H9 (cell line): ENCODE data around the gene PHF21A. TPM values are rescaled to one million over a fixed set of nuclear protein-coding genes. Genes with fewer than 3 reads are reported as not detected.

Experiments
- DNase-seq: peaks from one replicate; pipeline ENCODE4 v3.0.0-alpha.2; 2017
- H2AFZ ChIP-seq: one replicate; pipeline ENCODE4 v1.6.1; 2013; ENCODE audit warnings: mild to moderate bottlenecking, low read length, control low read depth, moderate library complexity
- H2AK5ac ChIP-seq: 2 replicates; pipeline ENCODE4 v1.6.1; 2013; ENCODE audit warnings: low read length, control low read depth, mixed read lengths; ENCODE audit not compliant: insufficient read length
- H2BK120ac ChIP-seq: one replicate; pipeline ENCODE4 v1.6.1; 2013; ENCODE audit warnings: low read depth, mild to moderate bottlenecking, low read length, control low read depth, inconsistent platforms; ENCODE audit not compliant: poor library complexity, severe bottlenecking
- H2BK12ac ChIP-seq: 2 replicates; pipeline ENCODE4 v1.6.1; 2013; ENCODE audit warnings: low read length, control low read depth, mixed read lengths, low read depth; ENCODE audit not compliant: insufficient read length
- H2BK15ac ChIP-seq: 2 replicates; pipeline ENCODE4 v1.6.1; 2013; ENCODE audit warnings: low read depth, low read length, control low read depth
- H2BK20ac ChIP-seq: one replicate; pipeline ENCODE4 v1.6.1; 2013; ENCODE audit warnings: low read depth, mild to moderate bottlenecking, low read length, control low read depth, inconsistent platforms; ENCODE audit not compliant: poor library complexity, severe bottlenecking
- H2BK5ac ChIP-seq: 2 replicates; pipeline ENCODE4 v1.6.1; 2013; ENCODE audit warnings: low read length, control low read depth, mixed read lengths; ENCODE audit not compliant: insufficient read length
- H3K14ac ChIP-seq: 2 replicates; pipeline ENCODE4 v1.6.1; 2013; ENCODE audit warnings: low read length, control low read depth; ENCODE audit not compliant: insufficient read depth
- H3K18ac ChIP-seq: 2 replicates; pipeline ENCODE4 v1.6.1; 2013; ENCODE audit warnings: low read depth, mild to moderate bottlenecking, mixed read lengths, low read length, control low read depth; ENCODE audit not compliant: insufficient read length
- H3K23ac ChIP-seq: 2 replicates; pipeline ENCODE4 v1.6.1; 2013; ENCODE audit warnings: low read length, control low read depth, mixed read lengths, low read depth; ENCODE audit not compliant: insufficient read length
- H3K23me2 ChIP-seq: 2 replicates; pipeline ENCODE4 v1.6.1; 2013; ENCODE audit warnings: low read depth, mild to moderate bottlenecking, mixed read lengths, low read length, control low read depth; ENCODE audit not compliant: insufficient read length, poor library complexity, severe bottlenecking
- H3K27ac ChIP-seq: 2 replicates; pipeline ENCODE4 v1.5.1; 2013; ENCODE audit warnings: low read length, control low read depth, mixed read lengths, low read depth; ENCODE audit not compliant: insufficient read length
- H3K27me3 ChIP-seq: 2 replicates; pipeline ENCODE4 v1.6.1; 2013; ENCODE audit warnings: low read length, control low read depth, inconsistent platforms; ENCODE audit not compliant: insufficient read depth
- H3K4ac ChIP-seq: 2 replicates; pipeline ENCODE4 v1.6.1; 2013; ENCODE audit warnings: low read depth, mild to moderate bottlenecking, control low read depth, inconsistent platforms, low read length, moderate library complexity
- H3K4me1 ChIP-seq: 2 replicates; pipeline ENCODE4 v1.6.1; 2013; ENCODE audit warnings: low read length, control low read depth, inconsistent platforms; ENCODE audit not compliant: insufficient read depth
- H3K4me2 ChIP-seq: 2 replicates; pipeline ENCODE4 v1.6.1; 2013; ENCODE audit warnings: low read length, control low read depth, mixed read lengths; ENCODE audit not compliant: insufficient read length, insufficient read depth
- H3K56ac ChIP-seq: 2 replicates; pipeline ENCODE4 v1.6.1; 2013; ENCODE audit warnings: low read depth, mild to moderate bottlenecking, mixed read lengths, low read length, control low read depth; ENCODE audit not compliant: insufficient read length
- H3K79me1 ChIP-seq: 2 replicates; pipeline ENCODE4 v1.6.1; 2013; ENCODE audit warnings: low read depth, mild to moderate bottlenecking, moderate library complexity, low read length, control low read depth, inconsistent platforms; ENCODE audit not compliant: insufficient read depth, poor library complexity, severe bottlenecking
- H3K79me2 ChIP-seq: 2 replicates; pipeline ENCODE4 v1.6.1; 2013; ENCODE audit warnings: low read length, control low read depth, inconsistent platforms; ENCODE audit not compliant: insufficient read depth
- H3K9ac ChIP-seq: 2 replicates; pipeline ENCODE4 v1.6.1; 2013; ENCODE audit warnings: low read length, control low read depth, mixed read lengths; ENCODE audit not compliant: insufficient read length; ENCODE audit errors: extremely low read depth
- H3K9me3 ChIP-seq: one replicate; pipeline ENCODE4 v1.6.1; 2013; ENCODE audit warnings: low read depth, low read length, inconsistent platforms; ENCODE audit not compliant: control insufficient read depth
- H3T11ph ChIP-seq: one replicate; pipeline ENCODE4 v1.6.1; 2013; ENCODE audit warnings: mild to moderate bottlenecking, low read length, control low read depth, inconsistent platforms
- H4K20me1 ChIP-seq: one replicate; pipeline ENCODE4 v1.6.1; 2013; ENCODE audit not compliant: control insufficient read depth, insufficient read length, insufficient read depth
- H4K5ac ChIP-seq: 2 replicates; pipeline ENCODE4 v1.6.1; 2013; ENCODE audit warnings: low read depth, mild to moderate bottlenecking, mixed read lengths, low read length, control low read depth; ENCODE audit not compliant: insufficient read length
- H4K8ac ChIP-seq: replicated peaks from 2 replicates; pipeline ENCODE4 v1.6.1; 2013; ENCODE audit warnings: low read length, control low read depth, mixed read lengths, low read depth; ENCODE audit not compliant: insufficient read length
- H4K91ac ChIP-seq: 2 replicates; pipeline ENCODE4 v1.6.1; 2013; ENCODE audit warnings: low read depth, mild to moderate bottlenecking, moderate library complexity, mixed read lengths, low read length, control low read depth; ENCODE audit not compliant: insufficient read length
- H3K27ac Mint-ChIP-seq, 3 experiments: 2 replicates in 2 of 3; 3 replicates in 1 of 3; pipeline ENCODE4 v1.8.0; 2020 to 2021; ENCODE audit warnings: mixed read lengths in 3 of 3, mild to moderate bottlenecking in 1 of 3, moderate library complexity in 1 of 3
- H3K27me3 Mint-ChIP-seq: 2 replicates; pipeline ENCODE4 v1.8.0; 2021; ENCODE audit warnings: low read depth, mild to moderate bottlenecking, moderate library complexity, mixed read lengths
- H3K36me3 Mint-ChIP-seq, 3 experiments: 2 replicates in 2 of 3; 3 replicates in 1 of 3; pipeline ENCODE4 v1.8.0; 2020 to 2021; ENCODE audit warnings: low read depth in 3 of 3, mixed read lengths in 3 of 3; ENCODE audit not compliant: insufficient read depth in 1 of 3
- H3K4me1 Mint-ChIP-seq, 2 experiments: 2 replicates each; pipeline ENCODE4 v1.8.0; 2020; ENCODE audit warnings: mixed read lengths in 2 of 2
- H3K4me3 Mint-ChIP-seq, 2 experiments: 2 replicates in 1 of 2; 3 replicates in 1 of 2; pipeline ENCODE4 v1.8.0; 2020 to 2021; ENCODE audit warnings: mild to moderate bottlenecking in 2 of 2, mixed read lengths in 2 of 2, moderate library complexity in 1 of 2
- H3K9me3 Mint-ChIP-seq, 2 experiments: 2 replicates in 1 of 2; 3 replicates in 1 of 2; pipeline ENCODE4 v1.8.0; 2020; ENCODE audit warnings: mild to moderate bottlenecking in 2 of 2, mixed read lengths in 2 of 2, moderate library complexity in 1 of 2
- WGBS: extraction: QIAGEN DNeasy Blood & Tissue Kit; methylation state at CpG from one replicate; pipeline ENCODE4 v1.1.7; 2013; ENCODE audit warnings: missing lambda C conversion rate, low lambda C conversion rate, mixed read lengths; ENCODE audit not compliant: insufficient read length; ENCODE audit errors: extremely low coverage; 5-methylcytosine and 5-hydroxymethylcytosine counted together
- total RNA-seq: library from RNA; stranded (reverse); gene quantifications from 2 replicates; pipeline ENCODE4 v1.2.1, GENCODE V29; 2021
- TF ChIP-seq, protein P1 (sequence below): fragments of 200-600 bp; sonication (generic); conservative IDR thresholded peaks from 3 replicates; pipeline ENCODE4 v1.8.0; 2021; ENCODE audit warnings: antibody characterized with exemption, mild to moderate bottlenecking

Gene PHF21A
- total RNA-seq, 1 experiment from 2014 or later = 33.8 TPM

DNA sequence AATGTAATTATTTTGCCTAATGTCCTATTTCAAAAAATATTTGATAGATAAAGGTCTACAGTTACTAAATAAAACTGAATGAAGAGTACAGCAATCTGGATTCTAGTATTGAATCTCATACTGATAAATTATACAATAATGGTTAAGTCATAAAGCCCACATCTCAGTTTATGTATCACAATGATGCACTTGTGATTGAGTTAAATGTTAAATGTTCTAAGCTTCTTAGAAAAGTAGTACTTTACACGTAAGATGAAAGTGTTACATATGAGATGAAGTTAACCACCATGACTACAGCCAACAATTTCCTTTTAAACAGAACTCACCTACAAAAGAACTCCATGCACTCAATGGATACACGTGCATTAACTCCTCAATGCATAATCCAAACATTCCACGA lies 51.7 kb downstream of the PHF21A start:
- Histone ChIP-seq H3K79me1 (no peaks in the 10 kb centered on the region), H4K20me1 (no peaks in the 10 kb centered on the region), H3K56ac (no peak overlapping the region), H2AK5ac (no peak overlapping the region), H4K5ac (no peak overlapping the region), H2AFZ (no peak overlapping the region), H3K4me2 (no peak overlapping the region), H3T11ph (no peak overlapping the region), H3K27ac (no peak overlapping the region), H4K8ac (no peak overlapping the region), H3K27me3 (no peaks in the 10 kb centered on the region), H3K18ac (no peak overlapping the region), H3K9ac (no peak overlapping the region), H3K4me1 (no peaks in the 10 kb centered on the region), H3K4ac (no peak overlapping the region), H2BK20ac (no peak overlapping the region), H2BK12ac (no peak overlapping the region), H2BK15ac (no peak overlapping the region), H4K91ac (no peak overlapping the region), H3K79me2 (no peaks in the 10 kb centered on the region), H3K23me2 (no peaks in the 10 kb centered on the region), H2BK5ac (no peak overlapping the region), H3K14ac (no peak overlapping the region), H3K9me3 (no peaks in the 10 kb centered on the region), H3K23ac (no peak overlapping the region), H2BK120ac (no peak overlapping the region)
- Mint-ChIP-seq H3K4me3 (no peak overlapping the region), H3K9me3 (no peaks in the 10 kb centered on the region), H3K4me1 (peaks cover 12 to 17% of the 10 kb centered on the region in 2 experiments), H3K27ac (no peak overlapping the region), H3K36me3 (peaks cover 0 to 14% (median 12%) of the 10 kb centered on the region in 3 experiments; a peak in 6 of 7 replicates), H3K27me3 (no peaks in the 10 kb centered on the region)
- TF ChIP-seq, protein P1, sequence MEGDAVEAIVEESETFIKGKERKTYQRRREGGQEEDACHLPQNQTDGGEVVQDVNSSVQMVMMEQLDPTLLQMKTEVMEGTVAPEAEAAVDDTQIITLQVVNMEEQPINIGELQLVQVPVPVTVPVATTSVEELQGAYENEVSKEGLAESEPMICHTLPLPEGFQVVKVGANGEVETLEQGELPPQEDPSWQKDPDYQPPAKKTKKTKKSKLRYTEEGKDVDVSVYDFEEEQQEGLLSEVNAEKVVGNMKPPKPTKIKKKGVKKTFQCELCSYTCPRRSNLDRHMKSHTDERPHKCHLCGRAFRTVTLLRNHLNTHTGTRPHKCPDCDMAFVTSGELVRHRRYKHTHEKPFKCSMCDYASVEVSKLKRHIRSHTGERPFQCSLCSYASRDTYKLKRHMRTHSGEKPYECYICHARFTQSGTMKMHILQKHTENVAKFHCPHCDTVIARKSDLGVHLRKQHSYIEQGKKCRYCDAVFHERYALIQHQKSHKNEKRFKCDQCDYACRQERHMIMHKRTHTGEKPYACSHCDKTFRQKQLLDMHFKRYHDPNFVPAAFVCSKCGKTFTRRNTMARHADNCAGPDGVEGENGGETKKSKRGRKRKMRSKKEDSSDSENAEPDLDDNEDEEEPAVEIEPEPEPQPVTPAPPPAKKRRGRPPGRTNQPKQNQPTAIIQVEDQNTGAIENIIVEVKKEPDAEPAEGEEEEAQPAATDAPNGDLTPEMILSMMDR = no peak
- WGBS = no CpG with 5 or more reads among the region's 3 CpGs
- no peak for DNase-seq
